GM12892 (cell line): ENCODE results near the gene HES1.

Experiments used
- POLR2A ChIP-seq: IDR thresholded peaks from 2 replicates; pipeline ENCODE4 v1.6.1; 2011; ENCODE audit warnings: low read depth, low read length, control low read depth
- POLR2AphosphoS5 ChIP-seq: IDR thresholded peaks from 2 replicates; pipeline ENCODE4 v1.6.1; 2011; ENCODE audit warnings: low read depth, low read length, control low read depth

- TF ChIP-seq POLR2A (no peak), POLR2AphosphoS5 (no peak)
These were observed 26.6 kb upstream of the HES1 start for GRCh38 chr3:194109192-194109863.
